A375 (cell line): ENCODE measurements around the gene TMEM86B. TPM values are rescaled to one million over a fixed set of nuclear protein-coding genes. Genes with fewer than 3 reads are reported as not detected.

Experiments used
- small RNA-seq: library from RNA; depleted of rRNA; stranded (forward); fragments of <200 nt; gene quantifications from one replicate; pipeline ENCODE3, GENCODE V24; 2014
- total RNA-seq: library from RNA; depleted of rRNA; stranded (reverse); fragments of >200 nt; shearing (Covaris generic); gene quantifications from 2 replicates; pipeline ENCODE4 v1.2.3, GENCODE V29; 2014; rRNA removed

The TMEM86B gene, protein sequence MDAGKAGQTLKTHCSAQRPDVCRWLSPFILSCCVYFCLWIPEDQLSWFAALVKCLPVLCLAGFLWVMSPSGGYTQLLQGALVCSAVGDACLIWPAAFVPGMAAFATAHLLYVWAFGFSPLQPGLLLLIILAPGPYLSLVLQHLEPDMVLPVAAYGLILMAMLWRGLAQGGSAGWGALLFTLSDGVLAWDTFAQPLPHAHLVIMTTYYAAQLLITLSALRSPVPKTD
- total RNA-seq = 0.90 and 3.1 TPM in 2 replicates

DNA sequence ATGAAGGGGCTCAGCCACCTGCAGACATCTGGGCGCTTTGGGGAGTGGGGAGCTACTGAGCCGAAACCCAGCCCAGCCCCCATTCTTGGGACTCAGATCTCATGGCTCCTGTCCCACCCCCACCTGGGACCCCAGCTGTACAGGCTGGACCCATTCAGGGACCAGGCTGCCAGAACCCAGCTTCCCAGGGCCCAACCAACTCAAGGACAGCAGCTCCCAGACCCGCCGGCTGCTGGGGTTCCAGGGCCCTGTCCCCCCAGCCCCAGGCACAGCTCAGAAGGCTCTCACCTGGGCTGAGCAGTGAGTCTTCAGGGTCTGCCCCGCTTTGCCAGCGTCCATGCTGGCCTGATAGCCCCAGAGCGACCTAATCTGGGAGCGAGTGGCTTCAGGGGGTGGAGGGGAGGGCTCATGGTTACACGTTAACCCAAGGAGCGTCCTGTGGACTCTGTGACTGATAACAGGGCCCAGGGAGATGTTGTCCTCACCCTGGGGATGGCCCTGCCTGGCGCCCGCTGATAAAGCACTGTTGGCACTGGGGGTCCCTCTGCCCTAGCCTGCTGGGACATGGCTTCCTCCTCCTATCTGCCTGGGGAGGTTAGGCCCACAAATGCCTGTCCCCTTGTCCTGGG is at the start of gene TMEM86B:
TMEM86B (minus strand) TSS at position 361 of the 629 bp plus-strand sequence; CDS start at position 339, 22 bp downstream.

DNA sequence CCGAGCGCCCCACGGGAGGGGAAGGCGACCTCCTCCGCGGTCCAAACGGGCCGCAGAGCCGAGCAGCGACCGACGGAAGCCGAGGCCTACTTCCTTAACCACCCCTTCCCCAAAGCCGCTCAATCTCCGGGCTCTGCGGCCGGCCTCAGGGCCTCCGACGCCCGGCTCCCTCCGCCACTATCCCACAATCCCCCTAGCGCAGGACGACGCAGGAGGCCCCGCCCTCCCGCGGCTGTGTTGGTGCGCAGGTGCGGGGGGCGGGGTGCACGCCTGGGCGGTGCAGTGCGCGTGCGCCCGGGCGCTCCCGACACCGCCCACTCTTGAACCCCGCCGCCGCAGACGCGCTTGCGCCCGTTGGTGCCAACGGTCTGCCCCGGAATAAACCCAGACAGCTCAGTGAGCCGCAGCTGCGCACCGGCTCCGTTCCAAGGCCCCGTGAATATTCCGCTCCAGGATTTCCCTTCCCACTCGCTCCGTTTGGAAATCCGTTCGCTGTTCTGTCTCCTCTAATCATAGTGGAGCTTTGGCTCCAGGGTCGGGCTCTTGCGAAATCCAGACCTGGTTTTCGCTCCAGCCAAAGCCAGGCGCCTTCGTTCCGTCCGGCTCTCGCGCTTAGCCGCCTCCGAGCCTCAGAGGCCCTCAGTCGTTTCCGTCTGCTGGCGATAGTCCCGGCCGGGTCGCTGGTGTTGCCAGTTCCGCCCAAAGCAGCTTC is 30.4 kb upstream of the TMEM86B start, which contains the start of gene PPP6R1:
PPP6R1 (minus strand) TSS at position 190 of the 712 bp plus-strand sequence. CDS start 11,914 bp downstream, outside the sequence.

DNA sequence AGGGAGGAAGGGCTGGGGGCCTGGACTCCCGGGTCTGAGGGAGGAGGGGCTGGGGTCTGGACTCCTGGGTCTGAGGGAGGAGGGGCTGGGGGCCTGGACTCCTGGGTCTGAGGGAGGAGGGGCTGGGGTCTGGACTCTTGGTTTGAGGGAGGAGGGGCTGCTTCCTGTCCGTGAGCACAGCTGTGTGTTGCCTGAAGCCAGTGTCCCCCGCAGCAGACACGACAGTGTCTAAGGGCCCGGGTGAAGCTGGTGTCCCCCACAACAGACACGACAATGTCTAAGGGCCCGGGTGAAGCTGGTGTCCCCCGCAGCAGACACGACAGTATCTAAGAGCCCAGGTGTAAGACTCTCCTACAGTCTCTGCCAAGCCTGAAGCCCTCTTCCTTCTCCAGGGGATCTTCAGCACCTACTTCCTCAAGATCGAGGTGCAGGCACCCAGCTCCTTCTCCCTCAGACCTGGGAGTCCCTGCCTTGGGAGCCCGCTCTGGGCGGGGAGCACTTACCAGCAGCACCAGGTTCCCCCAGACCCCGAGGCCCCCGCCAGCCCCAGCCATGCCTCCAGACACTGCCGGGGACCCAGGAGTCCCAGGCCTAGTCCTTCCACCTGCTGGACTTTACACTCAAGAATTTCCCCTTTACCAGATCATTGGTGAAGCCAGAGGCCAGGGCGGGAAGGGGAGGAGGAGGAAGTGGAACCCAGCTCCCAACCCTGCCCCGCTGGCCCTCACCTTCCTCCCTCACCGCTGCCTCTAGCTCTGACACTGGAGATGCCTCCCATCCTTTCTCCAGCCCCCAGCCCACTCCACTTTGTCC is 19.5 kb downstream of the TMEM86B start, which contains the start of gene PTPRH:
PTPRH (minus strand) TSS at position 622 of the 813 bp plus-strand sequence; CDS start at position 554, 68 bp downstream.

GRCh38 chr19:55179606-55180484 is 48.7 kb downstream of the TMEM86B start, which contains the start of gene SYT5:
TSS of gene SYT5 (minus strand) at chr19:55180289. CDS start at chr19:55179041, 1,248 bp downstream.

Small RNAs within 50 kb of the gene (small RNA-seq; reads per million reads assigned to genes)
- not detected for gene MIR6802
- not detected for gene MIR6803
- not detected for gene MIR6804

Other genes starting within 250 kb of the TMEM86B start
- gene GP6, start 190.5 kb downstream of the TMEM86B start, total RNA-seq = not detected in 2 replicates
- gene RDH13, start 165.6 kb downstream of the TMEM86B start, total RNA-seq = 16.1 and 18.9 TPM in 2 replicates
- gene EPS8L1, start 152.9 kb downstream of the TMEM86B start, total RNA-seq = 3.0 and 4.6 TPM in 2 replicates
- 92.2 and 96.9 TPM in 2 replicates for gene PPP1R12C, start 111.1 kb downstream of the TMEM86B start, total RNA-seq
- 82.8 and 83.9 TPM in 2 replicates for gene TNNT1, start 79.6 kb downstream of the TMEM86B start, total RNA-seq
- 1.2 TPM in 1 of 2 replicates, not detected in the other for gene TNNI3, start 71.0 kb downstream of the TMEM86B start, total RNA-seq
- gene DNAAF3, start 62.1 kb downstream of the TMEM86B start, total RNA-seq = 2.6 and 2.9 TPM in 2 replicates
- 3.3 and 5.7 TPM in 2 replicates for gene SYT5, start 48.5 kb downstream of the TMEM86B start, total RNA-seq
- 16.5 and 18.5 TPM in 2 replicates for gene PTPRH, start 19.3 kb downstream of the TMEM86B start, total RNA-seq
- gene PPP6R1, start 30.3 kb upstream of the TMEM86B start, total RNA-seq = 63.9 and 64.2 TPM in 2 replicates
- gene HSPBP1, start 51.3 kb upstream of the TMEM86B start, total RNA-seq = 83.0 and 94.4 TPM in 2 replicates
- gene BRSK1, start 55.2 kb upstream of the TMEM86B start, total RNA-seq = 24.6 and 33.9 TPM in 2 replicates
- not detected in 2 replicates for gene TMEM150B, start 96.6 kb upstream of the TMEM86B start, total RNA-seq
- 16.7 and 17.0 TPM in 2 replicates for gene KMT5C, start 111.1 kb upstream of the TMEM86B start, total RNA-seq
- 0.08 and 0.26 TPM in 2 replicates for gene COX6B2, start 126.0 kb upstream of the TMEM86B start, total RNA-seq
- not detected in 2 replicates for gene GARIN5B, start 134.5 kb upstream of the TMEM86B start, total RNA-seq
- gene IL11, start 141.7 kb upstream of the TMEM86B start, total RNA-seq = 27.0 and 27.7 TPM in 2 replicates
- 0.45 and 1.4 TPM in 2 replicates for gene TMEM190, start 148.1 kb upstream of the TMEM86B start, total RNA-seq
- 1.1 and 1.6 TPM in 2 replicates for gene TMEM238, start 155.5 kb upstream of the TMEM86B start, total RNA-seq
- gene RPL28, start 157.2 kb upstream of the TMEM86B start, total RNA-seq = 710 and 881 TPM in 2 replicates
- 1,207 and 1,551 TPM in 2 replicates for gene UBE2S, start 179.0 kb upstream of the TMEM86B start, total RNA-seq
- gene SHISA7, start 214.5 kb upstream of the TMEM86B start, total RNA-seq = 0.03 TPM in 1 of 2 replicates, not detected in the other
- gene ISOC2, start 232.9 kb upstream of the TMEM86B start, total RNA-seq = 54.6 and 60.8 TPM in 2 replicates
- gene C19orf85, start 236.0 kb upstream of the TMEM86B start, total RNA-seq = not detected in 2 replicates
- gene ZNF628, start 247.9 kb upstream of the TMEM86B start, total RNA-seq = 6.7 and 6.9 TPM in 2 replicates